ENCODE data around the gene NXN.

- TF ChIP-seq CTCF (IDR thresholded peaks at IDR 0.05) (no peak), POLR2A (IDR thresholded peaks at IDR 0.05) (no peak), POLR2AphosphoS5 (IDR thresholded peaks at IDR 0.05; ENCODE audit: insufficient read depth in 1 of 2, low read depth in 1 of 2) (no peak)
Measured at GRCh38 chr17:852349-852748, 127.2 kb downstream of the NXN start.
